GM18499 (cell line): ENCODE data around the gene SEBOX.
A peak's percentile ranks its signal among the peaks of the same experiment; 100 is the strongest.

ENCODE experiments used
- ATAC-seq: cut with Tn5 transposase; IDR thresholded peaks from one replicate; pipeline ENCODE4 v1.9.1; 2021; ENCODE audit warnings: moderate number of reproducible peaks; ENCODE audit not compliant: insufficient read depth, unreplicated experiment

SEBOX gene

DNA sequence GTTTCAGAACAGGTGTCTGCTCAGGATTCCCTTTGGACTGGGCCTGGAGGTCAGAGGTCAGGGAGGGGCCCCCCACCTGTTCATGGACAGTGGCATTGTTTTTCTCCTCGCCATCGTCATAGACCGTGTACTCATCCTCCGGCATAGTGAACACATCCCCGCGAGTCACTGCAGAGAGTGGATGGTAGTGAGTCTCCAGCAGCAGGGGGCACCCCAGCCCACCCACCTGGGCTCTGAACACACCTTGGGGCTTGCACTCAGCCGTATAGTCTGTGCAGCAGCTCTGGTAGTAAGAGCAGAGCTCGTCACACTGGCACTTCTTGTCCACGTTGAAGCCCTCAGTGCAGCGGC lies 4.7 kb upstream of the SEBOX start:
- no peak for ATAC-seq

DNA sequence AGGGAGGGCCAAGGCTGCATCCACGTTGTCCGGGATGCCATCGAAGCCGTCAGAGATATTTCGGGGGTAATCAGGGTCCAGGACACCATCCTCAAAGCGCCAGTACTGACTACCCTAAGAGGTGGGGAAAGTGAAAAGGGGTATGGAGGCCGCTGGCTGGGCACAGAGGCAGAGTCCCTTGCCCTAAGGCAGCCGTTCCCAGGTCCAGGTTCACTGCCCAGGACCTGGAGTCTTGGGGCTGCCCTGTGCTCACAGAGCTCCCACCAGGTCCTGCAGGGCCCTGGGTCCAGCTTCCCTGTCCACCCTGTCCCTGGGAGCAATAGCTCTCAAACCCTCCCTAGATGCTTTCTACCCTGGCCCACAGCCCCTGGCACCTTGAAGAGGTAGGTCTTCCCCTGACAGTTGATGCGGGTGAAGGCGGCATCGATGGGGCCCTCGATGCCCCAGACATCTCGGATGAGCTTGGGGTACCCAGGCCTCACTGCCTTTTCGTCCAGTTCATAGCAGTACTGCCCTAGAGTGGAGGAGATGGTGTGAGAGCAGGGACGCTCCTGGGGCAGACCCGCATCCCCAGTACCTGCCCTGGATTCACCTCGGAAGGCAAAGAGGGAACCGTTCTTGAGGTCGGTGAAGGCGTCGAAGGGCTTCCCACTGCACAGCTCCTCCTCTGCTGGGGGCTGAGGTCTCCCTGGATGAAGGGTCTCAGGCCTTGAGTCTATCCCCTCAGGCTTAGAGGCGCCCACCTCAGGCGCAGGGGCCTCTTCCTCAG lies 4.1 kb upstream of the SEBOX start:
- no peak for ATAC-seq

DNA sequence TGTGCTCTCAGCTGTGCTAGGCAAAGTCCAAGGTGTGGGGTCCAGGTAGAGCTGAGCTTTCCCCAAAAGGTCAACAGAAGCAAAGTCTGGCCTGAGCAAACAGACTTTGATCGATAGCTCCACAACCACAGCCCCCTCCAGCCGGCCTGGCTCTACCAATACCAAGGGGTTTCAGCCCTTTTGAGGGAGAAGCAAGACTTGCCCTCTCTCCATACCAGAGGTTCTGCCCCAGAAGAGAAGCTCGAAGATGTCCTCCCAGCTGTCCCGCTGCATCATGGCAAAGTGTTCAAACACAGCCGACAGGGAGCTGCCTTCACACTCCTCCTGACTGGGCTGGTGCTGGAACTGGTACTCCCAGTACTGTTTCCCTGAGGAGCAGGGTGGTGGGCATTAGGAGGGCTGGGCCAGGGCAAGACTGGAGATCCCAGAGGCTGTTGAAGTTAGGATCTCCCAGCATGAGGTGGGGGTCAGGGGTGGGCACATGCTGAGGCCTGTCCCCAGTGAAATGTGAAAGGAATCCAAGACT lies 3.4 kb upstream of the SEBOX start:
- no peak for ATAC-seq

DNA sequence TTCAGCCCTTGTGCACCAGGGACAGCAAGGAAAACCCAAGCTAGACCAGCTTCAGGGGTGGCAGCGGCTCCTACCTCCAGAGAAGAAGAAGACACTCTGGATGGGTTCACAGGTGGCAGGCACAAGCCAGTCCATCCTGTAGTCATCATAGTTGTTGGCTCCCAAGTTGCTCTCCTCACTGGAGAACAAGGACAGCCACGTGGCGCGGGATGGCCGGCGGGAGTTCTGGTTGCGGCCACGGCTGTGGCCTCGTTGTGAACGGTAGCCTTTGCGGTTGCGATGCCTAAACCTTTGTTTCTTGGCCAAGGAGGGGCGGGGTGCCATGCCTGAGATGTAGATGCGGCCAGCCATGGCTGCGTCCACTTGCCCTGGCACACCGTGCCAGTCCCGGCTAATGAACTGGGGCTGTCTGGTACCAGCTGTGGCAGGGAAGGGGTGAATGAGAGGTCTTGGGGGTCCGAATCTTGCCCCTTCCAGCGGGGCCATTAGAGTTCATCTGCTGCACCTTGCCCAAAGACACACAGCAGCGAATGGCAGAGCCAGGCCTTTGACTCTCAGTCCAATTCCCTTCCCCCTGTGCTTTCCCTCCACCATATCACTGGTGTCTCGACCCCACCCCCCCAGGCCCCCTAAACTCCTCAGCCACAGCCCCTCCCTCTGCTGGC lies 2.8 kb upstream of the SEBOX start:
- no peak for ATAC-seq

DNA sequence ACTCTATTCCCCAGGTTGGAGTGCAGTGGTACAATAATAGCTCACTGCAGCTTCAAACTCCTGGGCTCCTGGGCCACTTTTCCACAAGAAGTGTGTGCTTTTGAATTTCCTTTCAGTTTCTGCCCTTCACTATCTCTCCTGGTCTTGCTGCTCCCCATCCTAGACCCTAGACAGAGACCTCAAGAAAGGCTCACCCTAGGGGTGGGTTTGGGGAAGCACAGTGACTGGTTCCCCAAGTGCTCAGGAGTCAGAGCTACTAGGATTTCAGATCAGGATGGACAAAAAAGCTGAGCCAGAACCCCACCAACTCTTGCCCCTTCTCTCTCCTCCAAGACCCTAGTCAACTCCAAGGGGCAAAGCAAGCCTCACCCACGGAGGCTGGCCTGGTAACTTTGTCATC lies 1.6 kb upstream of the SEBOX start:
- ATAC-seq: no peak

DNA sequence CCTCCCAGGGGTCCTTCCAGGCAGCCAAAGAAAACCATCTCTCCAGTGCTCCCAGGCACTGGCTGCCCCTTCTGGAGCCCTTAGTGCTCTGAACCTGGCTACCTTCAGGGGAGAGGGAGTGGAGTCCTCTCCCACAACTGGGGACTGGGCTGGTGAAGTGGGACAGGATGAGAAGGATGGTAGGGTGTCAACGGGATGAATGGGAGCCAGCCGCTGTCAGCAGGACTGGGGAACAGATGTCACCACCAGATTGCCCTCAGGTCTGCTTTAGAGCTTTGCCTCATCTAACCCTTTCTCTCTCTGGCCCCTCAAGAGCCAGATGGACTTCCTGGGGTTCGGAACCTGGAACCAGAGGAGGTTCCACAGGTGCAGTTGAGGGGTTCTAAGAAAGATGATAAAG lies 488 bp upstream of the SEBOX start:
- ATAC-seq: no peak

DNA sequence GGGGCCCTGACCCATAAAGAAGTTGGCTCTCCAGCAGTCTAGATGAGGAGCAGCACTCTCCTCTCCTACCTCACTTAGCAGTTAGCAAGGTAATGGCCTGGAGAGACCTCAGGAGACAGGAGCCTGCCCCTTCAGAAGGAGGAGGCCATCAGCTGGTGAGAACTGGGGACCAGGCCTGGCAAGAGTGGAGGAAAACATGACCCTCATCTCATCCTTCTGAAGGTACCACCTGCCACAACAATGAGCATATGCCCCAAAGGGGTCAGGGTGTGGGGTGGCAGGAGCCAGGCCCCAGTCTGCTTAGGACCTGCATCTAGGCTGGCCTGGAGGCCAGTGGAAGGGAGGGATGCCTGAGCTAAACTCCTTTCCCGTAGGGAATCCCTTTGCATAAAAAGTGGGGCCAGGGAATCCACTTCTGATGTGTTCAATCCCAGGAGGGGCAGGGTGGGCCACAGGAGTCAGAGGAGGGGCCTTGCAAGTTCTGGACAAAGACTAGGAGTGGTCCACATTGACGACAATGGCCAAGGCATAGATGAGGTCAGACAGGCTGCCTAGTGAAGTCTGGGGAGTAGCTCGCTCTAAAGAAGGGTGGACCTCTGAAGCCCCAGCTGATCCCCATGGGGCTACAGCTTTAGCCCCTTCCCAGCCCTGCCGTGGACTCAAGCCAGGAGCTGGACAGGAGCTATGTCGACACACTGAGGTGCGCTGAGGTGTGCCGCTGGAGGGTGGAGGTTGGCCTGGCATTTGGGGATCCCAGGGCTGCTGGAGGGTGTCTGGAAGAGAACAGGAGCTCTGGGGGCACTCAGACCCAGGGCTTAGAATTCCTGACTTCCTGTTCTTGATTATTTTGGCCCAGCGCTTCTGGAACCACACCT lies 986 bp downstream of the SEBOX start:
- ATAC-seq: no peak

DNA sequence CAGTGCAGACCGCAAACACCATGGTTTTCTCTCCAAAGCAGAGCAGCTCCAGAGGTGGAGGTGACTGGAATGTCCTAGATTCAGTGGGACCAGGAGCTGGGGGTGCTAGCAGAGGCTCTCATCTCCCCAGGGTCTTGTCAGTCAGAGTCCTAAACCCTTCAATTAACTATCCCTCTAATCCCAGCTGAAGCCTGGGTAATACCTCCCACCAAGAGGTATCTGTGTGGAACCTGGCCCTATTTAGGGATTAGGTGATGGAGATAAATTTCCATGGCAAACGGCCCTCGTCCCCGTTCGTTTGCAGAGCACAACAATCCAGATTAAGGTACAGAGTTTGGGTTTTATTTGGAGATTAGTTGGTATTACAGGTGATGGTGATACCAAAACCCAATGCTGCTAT lies 1.8 kb downstream of the SEBOX start:
- ATAC-seq: no peak

DNA sequence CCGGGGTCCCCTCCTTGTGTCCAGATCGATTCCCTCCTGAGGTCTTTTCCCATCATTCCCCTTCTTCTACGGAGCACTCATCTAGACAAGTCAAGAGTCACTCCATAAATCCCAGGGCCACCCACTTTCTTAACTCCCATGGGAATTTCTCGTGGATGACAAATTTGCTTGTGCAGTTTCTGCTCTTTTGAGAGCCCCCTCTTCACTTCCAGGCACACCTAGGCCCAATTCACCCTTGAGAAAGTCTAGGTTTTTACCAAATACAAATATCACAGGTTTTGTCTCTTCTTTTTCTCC lies 7.2 kb downstream of the SEBOX start:
- no peak for ATAC-seq

DNA sequence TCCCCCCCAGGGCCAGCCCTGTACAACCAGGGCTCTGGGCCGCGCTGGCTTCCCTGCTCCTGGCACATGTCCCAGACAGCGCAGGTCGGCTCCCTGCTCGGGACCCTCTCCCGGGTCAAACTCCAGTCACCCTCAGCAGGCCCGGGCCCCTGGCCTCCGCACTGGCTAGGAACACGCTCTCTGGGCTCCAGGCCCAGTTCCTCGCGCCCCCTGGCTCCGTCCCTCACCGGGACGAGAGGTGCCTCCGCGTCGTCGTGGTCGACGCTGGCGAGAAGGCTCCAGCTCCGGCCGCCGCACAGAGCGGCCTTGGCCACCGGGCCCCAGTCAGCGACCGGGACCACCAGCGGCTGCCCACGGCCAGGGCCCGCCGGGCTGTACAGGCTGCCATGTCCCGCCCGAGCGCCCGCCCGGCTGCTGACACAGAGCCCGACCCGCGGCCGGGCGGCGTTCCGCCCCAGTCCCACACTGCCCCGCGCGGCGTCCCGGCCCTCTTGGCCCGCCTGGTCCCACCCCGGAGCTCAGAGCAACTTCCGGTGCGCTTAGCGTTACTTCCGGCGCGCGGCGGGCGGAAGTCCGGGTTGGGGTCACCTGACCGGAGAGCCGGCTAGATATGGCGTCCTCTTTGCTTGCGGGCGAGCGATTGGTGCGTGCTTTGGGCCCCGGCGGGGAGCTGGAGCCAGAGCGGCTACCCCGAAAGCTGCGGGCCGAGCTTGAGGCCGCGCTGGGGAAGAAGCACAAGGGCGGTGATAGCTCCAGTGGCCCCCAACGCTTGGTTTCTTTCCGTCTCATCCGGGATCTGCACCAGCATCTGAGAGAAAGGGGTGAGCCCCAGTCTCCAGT lies 7.7 kb downstream of the SEBOX start, which contains the start of gene POLDIP2:
Gene POLDIP2 (minus strand): TSS at position 467 of the 840 bp plus-strand sequence. CDS start 79 bp downstream, at position 388.
- ATAC-seq: peak; percentile 58

DNA sequence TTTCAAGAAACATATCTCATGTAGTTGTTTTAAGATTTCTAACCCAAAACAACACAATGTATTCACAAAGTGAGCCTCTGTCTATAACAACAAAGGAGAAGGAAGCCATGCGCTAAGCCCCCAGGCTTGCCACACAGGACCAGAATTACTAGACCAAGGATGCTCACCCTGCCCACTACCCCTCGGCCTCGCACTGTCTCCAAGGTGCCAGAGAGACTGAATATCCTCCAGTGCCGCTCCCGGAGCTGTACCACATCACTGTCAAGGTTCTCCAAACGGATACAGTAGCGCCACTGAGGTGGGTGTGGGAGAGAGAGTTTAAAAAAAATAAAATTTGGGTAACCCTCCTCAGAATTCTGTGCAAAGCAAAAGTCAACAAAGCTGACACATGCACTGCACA lies 14.7 kb downstream of the SEBOX start:
- ATAC-seq: no peak

DNA sequence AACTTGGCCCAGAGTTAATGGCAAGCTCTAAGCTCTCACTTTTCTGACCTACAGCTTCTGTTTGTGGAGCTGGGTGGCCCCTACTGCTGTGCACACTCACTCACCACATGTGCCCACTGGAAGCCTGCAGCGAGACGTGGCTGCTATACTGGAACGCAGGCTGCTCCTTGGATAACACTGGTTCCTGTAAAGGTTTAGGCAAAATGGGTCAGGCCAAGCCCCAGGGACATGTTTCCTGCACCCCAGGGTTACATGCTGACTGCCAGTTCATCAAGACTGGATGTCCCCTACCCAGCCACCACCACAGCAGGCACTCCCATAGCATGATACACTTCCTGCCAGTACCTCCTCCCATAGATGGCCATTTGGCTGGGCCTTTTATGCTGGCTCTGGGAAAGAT lies 16.0 kb downstream of the SEBOX start:
- no peak for ATAC-seq

DNA sequence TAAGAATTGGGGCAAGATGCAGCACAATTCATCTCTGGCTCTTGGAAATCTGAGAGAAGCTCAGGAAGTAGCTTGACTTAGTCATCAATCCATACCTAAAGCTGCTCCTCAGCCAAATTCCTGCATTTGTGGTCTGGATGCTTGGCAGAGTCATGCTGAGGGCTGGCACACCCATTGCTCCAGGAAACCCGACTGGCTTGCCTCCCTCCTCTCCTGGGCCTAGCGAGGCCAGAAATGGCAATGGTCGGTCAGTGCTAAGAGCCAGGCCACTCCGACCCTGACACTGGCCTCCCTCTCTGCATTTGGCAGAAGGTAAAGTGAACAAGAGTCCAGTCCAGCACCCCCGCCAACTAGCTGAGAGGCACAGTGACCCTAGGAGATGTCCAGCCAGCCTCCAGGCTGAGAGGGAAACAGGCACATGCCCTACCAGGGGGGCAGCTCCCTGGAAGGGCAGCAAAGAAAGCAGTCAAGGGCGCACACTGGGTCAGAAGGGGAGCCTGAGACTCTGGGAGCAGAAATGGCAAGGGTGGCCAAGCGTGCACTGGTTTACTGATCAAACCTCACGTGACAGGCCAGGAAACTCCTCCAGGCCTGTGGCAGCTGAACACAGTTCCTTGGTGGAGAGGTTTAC lies 17.6 kb downstream of the SEBOX start:
- no peak for ATAC-seq

DNA sequence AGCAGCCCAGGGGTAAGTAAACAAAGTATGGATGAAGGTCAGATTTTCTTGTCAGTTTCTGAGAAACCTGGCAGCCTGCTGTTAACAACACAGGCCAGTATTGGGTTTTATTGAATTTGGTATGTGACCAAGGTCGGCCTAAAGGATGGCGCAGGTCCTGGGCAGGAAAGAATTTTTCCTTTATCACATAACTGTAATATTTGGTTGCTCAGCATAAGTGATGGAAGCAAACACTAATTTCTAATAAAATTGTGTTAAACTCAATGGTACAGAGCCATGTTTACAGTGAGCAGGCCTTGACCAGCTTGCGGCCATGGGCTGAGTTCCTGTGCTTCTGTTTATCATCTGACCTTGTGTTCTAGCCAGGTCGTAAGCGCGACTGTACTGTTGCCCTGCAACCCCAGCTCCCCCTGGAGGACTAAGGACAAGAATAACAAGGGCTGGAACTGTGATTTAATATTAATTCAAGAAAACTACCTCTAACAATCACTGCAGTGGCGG lies 18.2 kb downstream of the SEBOX start:
- ATAC-seq: no peak

DNA sequence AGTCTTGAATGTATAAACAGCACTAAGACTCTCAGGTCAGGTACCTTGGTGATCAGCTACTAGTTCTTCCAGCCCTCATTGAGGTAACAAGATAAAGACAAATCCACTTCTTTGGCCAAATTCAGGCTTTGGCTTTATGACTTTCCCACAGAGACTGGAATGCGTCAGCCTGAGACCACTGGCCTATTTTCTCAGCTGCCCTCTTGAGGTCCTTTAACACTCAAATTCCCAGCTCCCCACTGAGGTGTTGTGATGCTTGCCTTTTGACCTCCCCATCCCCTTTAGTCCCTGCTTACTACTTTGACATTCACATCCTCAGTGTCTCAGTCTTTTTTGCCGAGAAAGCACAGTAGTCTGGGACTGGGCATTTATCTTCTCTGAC lies 18.8 kb downstream of the SEBOX start:
- no peak for ATAC-seq

DNA sequence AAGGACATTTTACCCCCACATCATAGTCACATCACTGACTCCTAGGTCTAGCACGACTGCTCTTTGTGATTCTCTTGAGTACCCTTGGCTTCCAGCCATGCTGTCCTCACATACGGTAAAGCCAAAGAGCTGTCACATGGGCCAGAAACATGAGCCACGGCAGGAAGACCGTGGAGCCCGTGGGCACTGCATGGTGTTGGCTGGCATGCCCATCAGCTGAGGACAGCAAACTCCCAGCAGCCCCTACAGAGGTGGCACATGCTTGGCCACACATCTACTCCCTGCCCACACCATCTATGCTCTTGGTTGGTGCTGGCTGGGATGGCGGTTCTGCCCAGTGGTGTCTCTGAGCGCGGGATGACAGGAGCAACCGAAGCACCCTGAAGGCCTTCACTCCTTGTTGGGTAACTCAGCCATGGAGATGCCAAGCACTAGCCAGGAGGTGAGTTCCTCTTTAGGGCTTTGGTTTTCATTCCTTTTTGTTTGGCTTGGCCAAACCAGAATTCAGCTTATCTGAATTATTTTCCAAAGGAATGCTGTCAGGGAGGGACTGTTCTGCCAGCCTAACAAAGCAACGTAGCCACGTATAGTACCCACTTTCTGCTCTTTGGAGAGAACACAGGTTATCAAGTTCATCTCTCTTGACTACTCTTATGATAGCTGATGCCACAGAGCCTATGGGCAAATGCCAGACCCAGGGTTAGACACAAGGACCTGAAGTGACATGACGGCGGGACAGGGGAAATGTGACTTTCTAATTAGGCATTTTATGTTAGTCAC lies 19.4 kb downstream of the SEBOX start:
- no peak for ATAC-seq

DNA sequence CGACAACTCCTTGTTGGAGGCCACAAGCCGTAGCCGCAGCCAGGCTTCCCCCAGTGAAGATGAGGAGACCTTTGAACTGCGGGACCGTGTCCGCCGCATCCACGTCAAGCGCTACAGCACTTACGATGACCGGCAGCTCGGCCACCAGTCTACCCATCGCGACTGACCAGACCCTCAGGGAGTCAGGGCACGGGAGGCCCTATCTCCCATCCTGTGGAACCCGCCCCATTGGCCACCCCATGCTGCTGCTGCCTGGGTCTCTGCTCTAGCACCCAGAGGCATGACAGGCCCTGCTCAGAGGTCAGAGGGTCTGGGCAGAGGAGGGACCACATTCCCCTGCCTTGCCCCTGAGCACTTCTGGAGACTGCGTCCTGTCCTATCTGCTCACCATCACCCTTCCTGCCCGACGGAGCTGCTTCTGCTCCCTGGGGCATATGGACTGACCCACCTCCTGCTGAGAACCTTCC lies 20.5 kb downstream of the SEBOX start:
- no peak for ATAC-seq

DNA sequence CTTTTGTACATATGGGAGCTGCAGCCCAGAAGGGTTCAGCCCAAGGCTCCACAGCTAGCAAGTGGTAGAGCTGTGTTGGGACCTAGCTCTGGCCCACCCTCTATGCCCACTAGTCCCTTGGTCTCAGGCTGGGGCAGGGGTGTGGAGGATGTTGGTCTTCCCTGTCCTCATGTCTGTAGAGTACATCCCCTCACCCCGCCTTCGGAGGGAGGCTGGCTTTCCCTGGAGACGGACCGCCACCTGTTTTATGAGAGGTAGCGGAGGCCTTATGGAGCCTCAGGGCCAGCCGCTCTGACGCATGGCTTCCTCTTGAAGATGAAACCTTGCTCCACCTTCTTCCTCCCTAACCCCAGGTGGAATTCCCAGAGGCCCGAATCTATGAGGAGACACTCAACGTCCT lies 21.0 kb downstream of the SEBOX start:
- ATAC-seq: no peak

DNA sequence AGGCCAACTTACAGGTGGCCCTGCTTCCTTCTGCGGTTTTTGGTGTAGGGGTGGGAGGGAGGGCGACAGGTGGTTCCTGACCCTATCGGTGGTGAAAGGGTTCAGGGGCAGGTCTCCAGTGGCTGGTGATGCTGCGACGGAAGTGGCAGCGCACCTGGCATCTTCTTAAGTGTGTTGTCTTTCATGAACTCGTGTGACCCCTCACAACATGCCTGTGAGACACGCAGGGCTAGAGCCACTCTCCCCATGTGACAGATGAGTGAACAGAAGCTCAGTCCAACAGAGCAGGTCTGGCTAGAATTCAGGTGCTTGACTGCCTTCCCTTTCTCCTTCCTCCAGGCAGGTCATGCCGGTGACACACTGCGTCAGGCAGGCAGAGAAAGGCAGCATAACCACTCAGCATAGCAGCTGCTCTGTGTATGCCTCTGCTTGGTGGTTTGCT lies 21.5 kb downstream of the SEBOX start:
- ATAC-seq: no peak
